Activated naive CD4-positive, alpha-beta T cell treated with Interleukin-2 at 50 U/mL for 16 hours (primary cell): ENCODE data around the gene PTPRN2.
"Not testable (repeated sequence)": the region's sequence is repeated elsewhere in the genome, so short reads cannot be mapped to it uniquely, and the experiment has no call there.

Experiments used
- DNase-seq: peaks from one replicate; pipeline ENCODE4 v3.0.0-alpha.2; 2020

The PTPRN2 gene

GRCh38 chr7:158289231-158289630, 298.4 kb downstream of the PTPRN2 start:
- no peak for DNase-seq

- DNase-seq = no peak
Measured at GRCh38 chr7:158286210-158286609, 301.4 kb downstream of the PTPRN2 start.

- DNase-seq = no peak
Measured at GRCh38 chr7:158285383-158285770, 302.2 kb downstream of the PTPRN2 start.

- no peak for DNase-seq
Measured at GRCh38 chr7:158284617-158285382, 302.8 kb downstream of the PTPRN2 start.

GRCh38 chr7:158284121-158284520, 303.5 kb downstream of the PTPRN2 start:
- DNase-seq = no peak

GRCh38 chr7:158283016-158283974, 304.3 kb downstream of the PTPRN2 start:
- no peak for DNase-seq

GRCh38 chr7:158282461-158283001, 305.1 kb downstream of the PTPRN2 start:
- no peak for DNase-seq

- DNase-seq = no peak
Measured at GRCh38 chr7:158281441-158281840, 306.2 kb downstream of the PTPRN2 start.

GRCh38 chr7:158280448-158281144, 307.0 kb downstream of the PTPRN2 start:
- DNase-seq = no peak

GRCh38 chr7:158279539-158280447, 307.8 kb downstream of the PTPRN2 start:
- no peak for DNase-seq

GRCh38 chr7:158278745-158279320, 308.8 kb downstream of the PTPRN2 start:
- no peak for DNase-seq

GRCh38 chr7:158277219-158278141, 310.1 kb downstream of the PTPRN2 start:
- no peak for DNase-seq

GRCh38 chr7:158276414-158277218, 311.0 kb downstream of the PTPRN2 start:
- DNase-seq = no peak

- no peak for DNase-seq
Measured at GRCh38 chr7:158275711-158276413, 311.8 kb downstream of the PTPRN2 start.

GRCh38 chr7:158274996-158275395, 312.6 kb downstream of the PTPRN2 start:
- DNase-seq = no peak

- no peak for DNase-seq
Measured at GRCh38 chr7:158274404-158274811, 313.2 kb downstream of the PTPRN2 start.

GRCh38 chr7:158273756-158274342, 313.8 kb downstream of the PTPRN2 start:
- not testable (repeated sequence) for DNase-seq

- DNase-seq = no peak
Measured at GRCh38 chr7:158273138-158273651, 314.4 kb downstream of the PTPRN2 start.
